Thymus (tissue), 11 donors: ENCODE results near the gene NUSAP1. TPM values are rescaled to one million over a fixed set of nuclear protein-coding genes. Genes with fewer than 3 reads are reported as not detected.
"Not testable (repeated sequence)": the region's sequence is repeated elsewhere in the genome, so short reads cannot be mapped to it uniquely, and the experiment has no call there.

ENCODE experiments used
- DNase-seq, 9 donors: peaks; one replicate each; pipeline ENCODE4 v3.0.0-alpha.2; 2013; ENCODE audit warnings: low spot score in 9 of 9, low read depth in 6 of 9, missing footprints in 1 of 9
- H3K27ac ChIP-seq, 2 donors: one replicate each; pipeline ENCODE4 v1.5.1; 2013; ENCODE audit warnings: control low read depth in 1 of 2, low read depth in 1 of 2, low read length in 1 of 2, mild to moderate bottlenecking in 1 of 2, moderate library complexity in 1 of 2
- H3K27me3 ChIP-seq, 2 donors: one replicate each; pipeline ENCODE4 v1.5.1; 2013; ENCODE audit warnings: low read length in 1 of 2; ENCODE audit not compliant: control insufficient read depth in 2 of 2, insufficient read depth in 1 of 2
- H3K36me3 ChIP-seq, 2 donors: one replicate each; pipeline ENCODE4 v1.5.1; 2013; ENCODE audit warnings: low read length in 1 of 2, mild to moderate bottlenecking in 1 of 2, moderate library complexity in 1 of 2; ENCODE audit not compliant: control insufficient read depth in 2 of 2, insufficient read depth in 2 of 2
- H3K4me1 ChIP-seq, 2 donors: one replicate each; pipeline ENCODE4 v1.5.1; 2013; ENCODE audit warnings: low read length in 2 of 2; ENCODE audit not compliant: control insufficient read depth in 2 of 2, insufficient read depth in 2 of 2
- H3K4me3 ChIP-seq, 2 donors: one replicate each; pipeline ENCODE4 v1.5.1; 2013; ENCODE audit warnings: low read length in 2 of 2, control low read depth in 1 of 2, mild to moderate bottlenecking in 1 of 2
- H3K9me3 ChIP-seq, 2 donors: one replicate each; pipeline ENCODE4 v1.5.1; 2013; ENCODE audit warnings: low read length in 1 of 2, mild to moderate bottlenecking in 1 of 2; ENCODE audit not compliant: control insufficient read depth in 2 of 2, insufficient read depth in 1 of 2
- WGBS: extraction: QIAGEN DNeasy Blood & Tissue Kit; methylation state at CpG from one replicate; pipeline ENCODE4 v1.1.7; 2013; 5-methylcytosine and 5-hydroxymethylcytosine counted together
- polyA plus RNA-seq: library from polyadenylated mRNA; stranded (reverse); fragments of 200-250 nt; gene quantifications from one replicate; pipeline ENCODE4 v1.2.3, GENCODE V29; 2013
- total RNA-seq: library from RNA; stranded (reverse); fragments of 120-200 nt; gene quantifications from one replicate; pipeline ENCODE4 v1.2.4, GENCODE V29; 2013
- donor health status: healthy.

NUSAP1 gene
- total and polyA plus RNA-seq, 2 donors, result 14.0 to 152 TPM

DNA sequence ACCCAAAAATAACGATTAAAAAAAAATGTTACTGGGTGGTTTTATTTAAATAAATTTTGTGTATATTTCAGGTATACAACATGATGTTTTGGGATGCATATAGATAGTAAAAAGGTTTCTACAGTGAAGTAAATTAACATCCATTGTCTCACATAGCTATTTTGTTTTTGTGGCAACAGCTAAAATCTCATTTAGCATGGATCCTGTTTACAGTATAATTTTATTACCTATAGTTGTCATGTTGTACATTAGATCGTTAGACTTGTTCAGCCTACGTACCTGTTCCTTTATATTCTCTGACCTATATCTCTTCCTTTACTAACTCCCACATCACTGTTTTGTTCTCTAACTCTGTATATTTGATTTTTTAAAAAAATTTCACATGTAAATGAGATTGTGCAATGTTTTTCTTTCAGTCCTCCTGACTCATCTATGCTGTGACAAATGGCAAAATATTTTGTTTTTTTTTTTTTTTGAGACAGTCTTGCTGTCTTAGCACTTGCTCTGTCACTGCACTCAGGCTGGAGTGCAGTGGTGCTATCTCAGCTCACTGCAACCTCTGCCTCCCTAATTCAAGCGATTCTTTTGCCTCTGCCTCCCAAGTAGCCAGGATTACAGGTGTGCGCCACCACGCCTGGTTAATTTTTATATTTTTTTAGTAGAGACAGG, 45.9 kb upstream of the NUSAP1 start:
- 97% methylated on average over 6 of the region's 6 CpGs for WGBS
- Histone ChIP-seq H3K9me3 (no peaks in the 10 kb centered on the region), H3K36me3 (peaks cover 22 to 50% of the 10 kb centered on the region in 2 donors), H3K4me3 (no peak overlapping the region), H3K27me3 (no peaks in the 10 kb centered on the region), H3K4me1 (peaks cover 6 to 18% of the 10 kb centered on the region in 2 donors), H3K27ac (no peak overlapping the region)
- no peak for DNase-seq

DNA sequence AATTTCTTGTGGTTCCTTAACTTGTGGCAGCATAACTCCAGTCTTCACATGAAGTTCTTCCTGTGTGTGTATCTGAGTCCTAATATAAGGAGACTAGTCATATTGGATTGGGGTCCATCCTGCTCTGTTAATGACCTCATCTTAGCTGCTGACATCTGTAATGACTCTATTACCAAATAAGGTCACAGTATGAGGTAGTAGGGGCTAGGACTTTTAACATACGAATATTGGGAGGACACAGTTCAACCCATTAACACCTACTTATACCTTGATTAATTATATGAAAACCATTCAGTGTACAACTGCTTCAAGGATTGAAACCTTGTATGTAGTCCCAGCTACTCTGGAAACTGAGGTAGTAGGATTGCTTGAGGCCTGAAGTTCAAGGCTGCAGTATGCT, 44.2 kb upstream of the NUSAP1 start:
- DNase-seq, result no peak
- Histone ChIP-seq H3K4me3 (no peak overlapping the region), H3K36me3 (peaks cover 26 to 50% of the 10 kb centered on the region in 2 donors), H3K27me3 (no peaks in the 10 kb centered on the region), H3K27ac (no peak overlapping the region), H3K4me1 (peaks cover 6 to 12% of the 10 kb centered on the region in 2 donors), H3K9me3 (no peaks in the 10 kb centered on the region)
- 95% methylated on average over 1 of the region's 1 CpG for WGBS

DNA sequence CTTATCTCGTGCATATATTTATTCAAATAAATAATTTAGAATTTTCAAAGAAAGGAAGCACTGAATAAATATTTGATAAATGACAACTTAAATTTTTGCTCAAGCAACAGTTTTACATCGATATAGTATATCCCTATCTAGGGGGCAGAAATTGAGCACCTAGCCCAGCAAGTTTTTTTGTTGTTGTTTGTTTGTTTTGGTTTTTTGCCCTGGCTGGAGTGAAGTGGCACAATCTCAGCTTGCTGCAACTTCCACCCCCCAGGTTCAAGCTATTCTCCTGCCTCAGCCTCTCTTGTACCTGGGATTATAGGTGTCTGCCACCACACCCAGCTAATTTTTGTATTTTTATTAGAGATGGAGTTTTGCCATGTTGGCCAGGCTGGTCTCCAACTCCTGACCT, 42.7 kb upstream of the NUSAP1 start:
- DNase-seq, result no peak
- H3K4me1 ChIP-seq, result peaks cover 4 to 11% of the 10 kb centered on the region in 2 donors
- H3K27me3 ChIP-seq, result no peaks in the 10 kb centered on the region
- no peaks in the 10 kb centered on the region for H3K9me3 ChIP-seq
- no peak overlapping the region for H3K4me3 ChIP-seq
- 95% methylated on average over 2 of the region's 2 CpGs for WGBS
- H3K27ac ChIP-seq, result no peak overlapping the region
- peaks cover 31 to 62% of the 10 kb centered on the region in 2 donors for H3K36me3 ChIP-seq

DNA sequence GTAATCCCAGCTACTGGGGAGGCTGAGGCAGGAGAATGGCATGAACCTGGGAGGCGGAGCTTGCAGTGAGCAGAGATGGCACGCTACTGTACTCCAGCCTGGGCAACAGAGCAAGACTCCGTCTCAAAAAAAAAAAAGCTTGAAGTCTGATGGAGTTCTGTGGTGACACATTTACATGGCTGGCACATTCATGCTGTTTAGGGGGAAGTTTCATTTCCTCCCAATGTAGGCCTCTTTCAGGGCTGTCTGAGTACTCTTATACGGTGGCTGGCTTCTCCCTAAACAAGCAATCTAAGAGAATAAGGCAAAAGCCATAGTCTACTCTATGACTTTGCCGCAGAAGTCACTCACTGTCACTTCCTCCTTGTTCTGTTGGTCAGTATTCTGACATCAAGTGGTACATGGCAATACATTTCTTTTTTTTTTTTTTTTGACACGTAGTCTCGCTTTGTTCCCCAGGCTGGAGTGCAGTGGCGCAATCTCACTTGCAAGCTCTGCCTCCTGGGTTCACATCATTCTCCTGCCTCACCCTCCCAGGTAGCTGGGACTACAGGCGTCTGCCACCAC, 41.5 kb upstream of the NUSAP1 start:
- Histone ChIP-seq H3K27ac (no peak overlapping the region), H3K36me3 (peaks cover 31 to 58% of the 10 kb centered on the region in 2 donors), H3K27me3 (no peaks in the 10 kb centered on the region), H3K4me3 (no peak overlapping the region), H3K9me3 (no peaks in the 10 kb centered on the region), H3K4me1 (peaks cover 0 to 4% of the 10 kb centered on the region in 2 donors)
- 88% methylated on average over 9 of the region's 9 CpGs for WGBS
- peak in 1 of 9 donors; percentile 19 for DNase-seq

DNA sequence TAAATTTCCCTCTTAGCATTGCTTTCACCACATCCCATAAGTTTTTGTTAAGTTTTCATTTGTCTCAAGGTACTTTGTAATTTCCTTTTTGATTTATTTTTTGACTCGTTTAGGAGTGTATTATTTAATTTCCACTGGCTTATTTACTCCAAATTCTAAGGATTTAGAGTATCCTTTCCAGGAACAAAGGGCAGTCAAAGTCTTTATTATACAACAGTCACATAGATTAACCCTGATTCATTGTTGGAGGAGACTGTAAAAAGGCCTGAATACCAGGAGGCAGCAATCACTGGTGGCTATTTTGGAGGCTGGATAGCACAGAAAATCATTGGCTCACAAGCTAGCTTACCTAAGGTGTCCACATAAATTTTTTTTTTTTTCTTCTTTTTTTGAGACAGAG, 40.2 kb upstream of the NUSAP1 start:
- H3K4me3 ChIP-seq, result no peak overlapping the region
- WGBS, result 95% methylated on average over 1 of the region's 1 CpG
- no peak overlapping the region for H3K27ac ChIP-seq
- DNase-seq, result no peak
- no peaks in the 10 kb centered on the region for H3K9me3 ChIP-seq
- H3K4me1 ChIP-seq, result peaks cover 0 to 4% of the 10 kb centered on the region in 2 donors
- H3K27me3 ChIP-seq, result no peaks in the 10 kb centered on the region
- peaks cover 36 to 52% of the 10 kb centered on the region in 2 donors for H3K36me3 ChIP-seq

DNA sequence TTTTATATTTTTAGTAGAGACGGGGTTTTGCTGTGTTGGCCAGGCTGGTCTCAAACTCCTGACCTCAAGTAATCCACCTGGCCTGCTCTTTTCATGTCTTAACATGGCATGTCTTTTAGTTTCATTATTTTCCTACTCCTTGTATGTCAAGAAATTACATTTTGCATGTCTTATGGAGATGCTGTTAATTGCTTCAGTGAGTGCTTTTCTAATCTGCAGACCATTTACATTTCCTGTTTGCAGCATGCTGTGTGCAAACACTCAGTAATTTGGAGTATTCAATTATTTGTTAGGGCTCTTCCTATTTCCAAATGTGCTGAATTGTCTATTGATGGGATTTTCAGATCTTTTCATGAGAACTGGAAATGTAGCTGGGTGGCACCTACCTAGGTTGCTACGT, 31.5 kb upstream of the NUSAP1 start:
- not testable (repeated sequence) for H3K4me1 ChIP-seq, DNase-seq, H3K27me3 ChIP-seq, H3K9me3 ChIP-seq, H3K4me3 ChIP-seq, H3K27ac ChIP-seq
- H3K36me3 ChIP-seq, result peaks cover 14 to 36% of the 10 kb centered on the region in 2 donors
- 98% methylated on average over 2 of the region's 2 CpGs for WGBS

DNA sequence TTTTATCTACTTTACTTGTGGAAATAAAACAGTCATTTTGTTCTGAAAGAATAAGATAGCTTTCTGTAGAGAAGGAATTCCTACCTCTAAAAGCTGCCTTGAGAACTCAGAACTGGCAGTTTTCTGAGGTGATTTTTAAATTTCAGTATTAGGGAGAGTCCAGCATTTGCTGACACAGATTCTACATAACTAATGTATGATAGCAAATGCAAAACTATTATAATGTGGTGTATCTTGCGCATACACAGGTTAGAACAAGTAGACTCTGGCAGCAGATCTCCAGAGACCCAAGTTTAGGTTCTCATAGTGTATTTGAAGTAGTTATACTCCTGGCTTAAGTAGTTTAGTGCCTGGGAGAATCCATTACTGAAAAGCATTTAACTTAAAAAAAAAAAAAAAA, 31.1 kb upstream of the NUSAP1 start:
- no peaks in the 10 kb centered on the region for H3K9me3 ChIP-seq
- no peaks in the 10 kb centered on the region for H3K27me3 ChIP-seq
- H3K4me3 ChIP-seq, result no peak overlapping the region
- H3K4me1 ChIP-seq, result no peaks in the 10 kb centered on the region
- 100% methylated on average over 1 of the region's 1 CpG for WGBS
- H3K27ac ChIP-seq, result no peak overlapping the region
- DNase-seq, result no peak
- peaks cover 14 to 40% of the 10 kb centered on the region in 2 donors for H3K36me3 ChIP-seq

DNA sequence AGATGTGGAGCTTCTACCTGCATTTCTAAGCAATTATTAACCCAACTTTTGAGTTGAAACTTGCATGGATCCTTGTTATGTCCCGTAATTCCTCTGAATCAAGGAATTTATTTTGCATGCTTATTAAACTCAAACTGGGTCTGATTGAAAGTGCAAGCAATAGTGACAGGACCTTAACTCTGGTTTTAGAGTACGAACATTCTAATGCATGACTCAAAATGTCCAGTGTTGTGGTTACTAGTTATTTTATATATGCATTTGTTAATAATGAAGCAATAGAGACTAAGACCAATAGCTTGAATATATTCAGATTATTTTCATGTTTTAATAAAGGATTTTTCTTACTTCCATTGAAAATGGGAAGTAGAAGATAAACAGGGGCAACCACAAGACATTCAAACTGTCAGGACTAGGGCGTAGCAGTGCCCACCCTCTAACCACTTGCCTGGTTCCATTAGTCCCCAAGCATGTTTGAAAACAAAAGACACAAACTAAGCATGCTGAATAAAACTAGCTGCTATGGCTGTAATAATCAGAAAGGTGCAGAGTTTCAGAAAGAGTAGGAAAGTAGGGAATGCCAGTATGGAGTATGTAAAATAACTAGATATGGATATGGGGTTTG, 28.4 kb upstream of the NUSAP1 start:
- WGBS, result 84% methylated on average over 3 of the region's 3 CpGs
- H3K36me3 ChIP-seq, result peaks cover 5 to 28% of the 10 kb centered on the region in 2 donors
- no peaks in the 10 kb centered on the region for H3K27me3 ChIP-seq
- H3K27ac ChIP-seq, result no peak overlapping the region
- no peak for DNase-seq
- H3K9me3 ChIP-seq, result no peaks in the 10 kb centered on the region
- no peak overlapping the region for H3K4me3 ChIP-seq
- no peaks in the 10 kb centered on the region for H3K4me1 ChIP-seq

DNA sequence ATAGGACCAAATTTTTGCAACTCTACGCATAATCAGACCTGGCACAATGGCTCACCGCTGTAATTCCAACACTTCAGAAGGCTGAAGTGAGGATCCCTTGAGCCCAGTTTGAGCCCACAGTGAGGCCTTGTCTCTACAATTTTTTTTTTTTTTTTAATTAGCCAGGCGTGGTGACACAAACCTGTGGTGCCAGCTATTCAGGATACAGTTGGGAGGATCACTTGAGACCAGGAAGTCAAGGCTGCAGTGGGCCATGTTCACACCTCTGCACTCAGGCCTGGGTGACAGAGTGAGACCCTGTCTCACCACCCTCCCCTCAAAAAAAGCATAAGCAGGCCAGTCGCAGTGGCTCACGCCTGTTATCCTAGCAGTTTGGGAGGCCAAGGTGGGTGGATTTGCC, 25.0 kb upstream of the NUSAP1 start:
- Histone ChIP-seq H3K27me3 (no peaks in the 10 kb centered on the region), H3K36me3 (peaks cover 5 to 35% of the 10 kb centered on the region in 2 donors), H3K4me1 (no peaks in the 10 kb centered on the region), H3K4me3 (no peak overlapping the region), H3K9me3 (no peaks in the 10 kb centered on the region), H3K27ac (no peak overlapping the region)
- DNase-seq, result no peak
- 96% methylated on average over 5 of the region's 5 CpGs for WGBS
